Kidney epithelial cell (primary cell): ENCODE results near the gene SCAF8. TPM values are rescaled to one million over a fixed set of nuclear protein-coding genes. Genes with fewer than 3 reads are reported as not detected.

Source experiments
- DNase-seq: peaks from one replicate; pipeline ENCODE4 v3.0.0-alpha.2; 2010; ENCODE audit warnings: low read depth
- H3K27me3 ChIP-seq: 2 replicates; pipeline ENCODE4 v1.6.0; 2011; ENCODE audit warnings: low read length; ENCODE audit not compliant: control insufficient read depth, insufficient read depth
- H3K36me3 ChIP-seq: 2 replicates; pipeline ENCODE4 v1.5.1; 2011; ENCODE audit warnings: low read length; ENCODE audit not compliant: control insufficient read depth, insufficient read depth
- H3K4me3 ChIP-seq: 2 replicates; pipeline ENCODE4 v1.5.1; 2011; ENCODE audit warnings: low read depth, mild to moderate bottlenecking, control low read depth, low read length
- total RNA-seq: library from RNA; depleted of rRNA; stranded (reverse); fragments of >200 nt; gene quantifications from 2 replicates; pipeline ENCODE4 v1.2.3, GENCODE V29; 2015
- TF ChIP-seq, protein P1 (sequence below): IDR thresholded peaks from 2 replicates; pipeline ENCODE4 v1.5.1; 2011; ENCODE audit warnings: mild to moderate bottlenecking, moderate library complexity, low read length, control low read depth, inconsistent platforms; ENCODE audit not compliant: insufficient read depth, poor library complexity, severe bottlenecking

SCAF8 gene
- 40.9 and 41.1 TPM in 2 replicates for total RNA-seq

DNA sequence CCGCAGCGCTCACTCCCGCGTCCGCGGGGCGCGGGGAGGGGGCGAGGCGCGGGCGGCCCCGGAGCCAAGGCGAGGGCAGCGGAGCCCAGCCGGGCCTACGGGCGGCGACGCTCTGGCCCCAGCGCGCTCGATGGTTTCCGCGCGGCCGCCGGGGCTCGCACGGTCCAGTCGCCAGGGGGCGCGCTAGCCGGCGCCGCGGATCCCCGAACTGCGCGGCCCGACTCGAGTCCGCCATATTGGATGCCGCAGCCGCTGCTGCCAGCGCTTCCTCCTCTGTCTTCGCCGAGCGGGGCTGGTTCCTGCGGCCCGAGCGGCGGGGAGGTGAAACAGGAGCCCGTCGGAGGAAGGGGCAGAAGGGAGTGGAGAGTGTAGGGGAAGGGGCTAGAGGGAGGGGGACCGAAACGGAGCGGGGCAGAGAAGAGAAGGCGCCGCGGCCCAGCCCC is at the start of gene SCAF8:
Gene SCAF8, plus strand, starts transcription at position 234 of the 443 bp plus-strand sequence. CDS start 485 bp downstream, outside the sequence.
- H3K36me3 ChIP-seq: no peaks in the 10 kb centered on the region
- no peak for DNase-seq
- peak within 1 kb of the TSS; percentile 94 for H3K4me3 ChIP-seq
- TF ChIP-seq, protein P1, sequence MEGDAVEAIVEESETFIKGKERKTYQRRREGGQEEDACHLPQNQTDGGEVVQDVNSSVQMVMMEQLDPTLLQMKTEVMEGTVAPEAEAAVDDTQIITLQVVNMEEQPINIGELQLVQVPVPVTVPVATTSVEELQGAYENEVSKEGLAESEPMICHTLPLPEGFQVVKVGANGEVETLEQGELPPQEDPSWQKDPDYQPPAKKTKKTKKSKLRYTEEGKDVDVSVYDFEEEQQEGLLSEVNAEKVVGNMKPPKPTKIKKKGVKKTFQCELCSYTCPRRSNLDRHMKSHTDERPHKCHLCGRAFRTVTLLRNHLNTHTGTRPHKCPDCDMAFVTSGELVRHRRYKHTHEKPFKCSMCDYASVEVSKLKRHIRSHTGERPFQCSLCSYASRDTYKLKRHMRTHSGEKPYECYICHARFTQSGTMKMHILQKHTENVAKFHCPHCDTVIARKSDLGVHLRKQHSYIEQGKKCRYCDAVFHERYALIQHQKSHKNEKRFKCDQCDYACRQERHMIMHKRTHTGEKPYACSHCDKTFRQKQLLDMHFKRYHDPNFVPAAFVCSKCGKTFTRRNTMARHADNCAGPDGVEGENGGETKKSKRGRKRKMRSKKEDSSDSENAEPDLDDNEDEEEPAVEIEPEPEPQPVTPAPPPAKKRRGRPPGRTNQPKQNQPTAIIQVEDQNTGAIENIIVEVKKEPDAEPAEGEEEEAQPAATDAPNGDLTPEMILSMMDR: peak; percentile 34
- H3K27me3 ChIP-seq: no peaks in the 10 kb centered on the region

- TF ChIP-seq, protein P1: no peak
- peak; percentile 12 for DNase-seq
- Histone ChIP-seq H3K27me3 (no peaks in the 10 kb centered on the region), H3K4me3 (no peak overlapping the region), H3K36me3 (no peaks in the 10 kb centered on the region)
These were observed 49.3 kb upstream of the SCAF8 start for GRCh38 chr6:154683756-154684523.

DNA sequence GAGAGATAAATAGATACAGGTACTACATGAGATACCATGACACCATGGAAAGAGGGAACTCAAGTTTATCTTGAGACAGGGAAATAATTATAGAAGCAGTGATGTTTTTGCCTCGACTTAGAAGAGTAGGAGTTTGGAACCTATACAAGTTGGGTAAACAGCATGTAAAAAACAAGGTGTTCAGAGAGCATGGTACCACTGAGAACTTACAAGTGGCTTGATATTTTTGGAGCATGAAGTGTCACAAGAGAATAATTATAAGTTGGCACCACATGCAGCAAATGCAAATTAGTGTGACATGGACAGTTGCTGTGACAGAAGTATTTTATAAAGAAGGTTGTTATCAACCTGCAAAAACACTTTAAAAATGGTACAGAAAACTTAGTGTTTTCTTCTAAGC is 47.1 kb upstream of the SCAF8 start:
- DNase-seq: no peak
- no peaks in the 10 kb centered on the region for H3K27me3 ChIP-seq
- TF ChIP-seq, protein P1: no peak
- no peak overlapping the region for H3K4me3 ChIP-seq
- no peaks in the 10 kb centered on the region for H3K36me3 ChIP-seq

GRCh38 chr6:154689493-154690255 is 43.5 kb upstream of the SCAF8 start:
- DNase-seq: no peak

DNA sequence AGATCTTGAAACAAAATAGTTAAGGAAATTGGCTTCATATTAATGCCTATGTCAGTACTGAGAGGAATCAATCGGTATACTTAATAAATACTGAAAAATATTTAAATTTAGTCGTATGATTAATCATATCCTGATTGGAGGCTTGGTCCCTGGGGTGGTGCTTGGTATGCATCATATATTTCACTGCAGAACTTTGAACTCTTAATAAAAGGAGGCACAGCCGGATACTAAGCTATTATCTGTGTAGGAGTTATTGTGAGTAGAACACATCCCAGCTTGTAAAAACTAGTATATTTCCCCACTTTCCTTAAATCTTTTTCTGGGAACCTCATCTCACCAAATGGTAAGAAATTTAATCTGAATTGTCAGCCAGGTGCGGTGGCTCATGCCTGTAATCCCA is 42.4 kb upstream of the SCAF8 start:
- TF ChIP-seq, protein P1: no peak
- Histone ChIP-seq H3K27me3 (no peaks in the 10 kb centered on the region), H3K4me3 (no peak overlapping the region), H3K36me3 (no peaks in the 10 kb centered on the region)
- no peak for DNase-seq

More at GRCh38 chr6:154689493-154690255, 43.5 kb upstream of the SCAF8 start:
- H3K27me3 ChIP-seq: no peaks in the 10 kb centered on the region
- TF ChIP-seq, protein P1: no peak
- no peak overlapping the region for H3K4me3 ChIP-seq
- no peaks in the 10 kb centered on the region for H3K36me3 ChIP-seq
